Psoas muscle (tissue), 8 donors: ENCODE measurements around the gene LSM4. TPM values are rescaled to one million over a fixed set of nuclear protein-coding genes. Genes with fewer than 3 reads are reported as not detected.

Source experiments
- ATAC-seq, 4 donors: fragments of 200-7000 bp; cut with Tn5 transposase; one replicate each; pipeline ENCODE4 v1.9.1; 2020; ENCODE audit warnings: moderate library complexity in 3 of 4, mild to moderate bottlenecking in 2 of 4
- DNase-seq, 2 donors: peaks; one replicate each; pipeline ENCODE4 v3.0.0-alpha.2; 2020
- H3K27ac ChIP-seq: fragments of 200-600 bp; one replicate; pipeline ENCODE4 v1.8.0; 2022
- H3K27me3 ChIP-seq, 3 donors: fragments of 200-600 bp in 1 of 3; one replicate each; pipeline versions ENCODE4 v1.6.1 to v1.8.0; 2013 to 2022; ENCODE audit warnings: low read length in 2 of 3, mild to moderate bottlenecking in 2 of 3, moderate library complexity in 1 of 3; ENCODE audit not compliant: insufficient read depth in 3 of 3
- H3K36me3 ChIP-seq, 2 donors: fragments of 200-600 bp in 1 of 2; one replicate each; pipeline versions ENCODE4 v1.6.1 to v1.8.0; 2013 to 2022; ENCODE audit warnings: low read depth in 1 of 2, mild to moderate bottlenecking in 1 of 2, moderate library complexity in 1 of 2; ENCODE audit not compliant: insufficient read depth in 1 of 2
- H3K4me1 ChIP-seq: fragments of 200-600 bp; one replicate; pipeline ENCODE4 v1.8.0; 2022
- H3K4me3 ChIP-seq: fragments of 200-600 bp; one replicate; pipeline ENCODE4 v1.8.0; 2022; ENCODE audit warnings: mild to moderate bottlenecking
- H3K9me3 ChIP-seq: fragments of 200-600 bp; one replicate; pipeline ENCODE4 v1.8.0; 2022
- WGBS, 3 donors: extraction: QIAGEN DNeasy Blood & Tissue Kit; methylation state at CpG; one replicate each; pipeline versions ENCODE4 v1.1.6 to v1.1.7; 2013; 5-methylcytosine and 5-hydroxymethylcytosine counted together
- intact Hi-C, 2 donors: fragments of 100-400 bp; cut with DNase I; formaldehyde crosslinking; loops; one replicate each; pipeline versions ENCODE4 v1.11.0 to v1.14.2; 2022
- polyA plus RNA-seq, 3 donors: library from polyadenylated mRNA; stranded (reverse); fragments of 200-250 nt; gene quantifications; one replicate each; pipeline ENCODE4 v1.2.3, GENCODE V29; 2013
- total RNA-seq, 4 donors: library from RNA; stranded (reverse); fragmentation: NEBNext Ultra II Directional in 2 of 4; extraction: Animal tissue kit (Norgen Biotek cat#: 25700) in 2 of 4; gene quantifications; one replicate each; pipeline versions ENCODE4 v1.2.1 to v1.2.4, GENCODE V29; 2021 to 2023
- TF ChIP-seq, protein P1 (sequence below): fragments of 200-600 bp; IDR thresholded peaks from one replicate; pipeline ENCODE4 v1.8.0; 2022; ENCODE audit warnings: antibody characterized with exemption
- donor health status: healthy with polysubstance abuse.
- donor health status: DM: no; HTN: no; CAD: no; lungs with moderate emphysema.
- donor health status: Bipolar disorder and iron deficiency.
- donor health status: healthy.
- donor health status: DM: yes; HTN: yes; CAD: no.
- donor health status: DM: no; HTN: no; CAD: no.
- donor health status: DM: no; HTN: no; CAD: no.
- donor health status: DM: yes; HTN: yes; CAD: no.

The LSM4 gene
- total and polyA plus RNA-seq, 7 donors, result 87.9 to 215 (median 132) TPM

DNA sequence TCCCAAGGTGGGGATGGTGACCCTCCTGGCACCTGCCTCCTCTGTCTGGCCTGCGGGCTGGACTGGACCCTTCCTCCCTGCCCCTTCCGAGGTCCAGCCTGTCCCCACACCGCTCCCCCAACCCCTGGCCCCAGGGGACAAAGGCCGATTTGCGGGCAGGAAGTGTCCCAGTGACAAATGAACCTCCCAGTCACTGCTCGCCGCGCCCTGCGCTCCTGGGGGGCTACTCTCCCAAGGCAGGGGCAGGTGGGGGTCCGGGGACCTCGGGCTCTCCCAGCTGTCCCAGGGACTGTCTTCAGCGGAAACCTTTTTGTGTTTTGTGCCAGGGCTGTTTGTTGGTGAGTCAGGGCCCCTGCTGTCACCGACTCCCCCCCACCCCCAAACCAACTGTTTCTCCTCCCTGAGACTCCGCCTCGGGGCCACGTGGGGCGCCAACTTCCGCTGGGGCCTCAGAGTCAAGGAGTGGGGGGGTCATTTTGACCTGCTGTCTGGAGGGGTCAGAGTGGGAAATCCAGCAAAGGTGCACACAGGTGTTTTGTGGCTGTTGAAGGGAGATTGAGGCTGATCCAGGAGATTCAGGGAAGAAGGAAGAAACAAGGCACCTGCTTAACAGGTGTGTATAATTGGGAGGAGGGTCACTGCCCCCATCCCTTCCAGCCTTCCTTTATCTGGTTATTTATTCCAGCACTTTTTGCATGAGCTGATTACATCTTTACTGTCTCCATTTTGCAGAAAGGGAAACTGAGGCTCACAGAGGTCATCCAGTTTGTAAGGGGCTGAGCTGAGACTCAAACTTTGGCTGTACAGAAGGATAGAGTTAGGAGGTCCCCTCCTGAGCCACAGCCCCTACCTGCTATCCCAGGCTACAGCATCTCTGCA, 18.4 kb upstream of the LSM4 start:
- TF ChIP-seq, protein P1, sequence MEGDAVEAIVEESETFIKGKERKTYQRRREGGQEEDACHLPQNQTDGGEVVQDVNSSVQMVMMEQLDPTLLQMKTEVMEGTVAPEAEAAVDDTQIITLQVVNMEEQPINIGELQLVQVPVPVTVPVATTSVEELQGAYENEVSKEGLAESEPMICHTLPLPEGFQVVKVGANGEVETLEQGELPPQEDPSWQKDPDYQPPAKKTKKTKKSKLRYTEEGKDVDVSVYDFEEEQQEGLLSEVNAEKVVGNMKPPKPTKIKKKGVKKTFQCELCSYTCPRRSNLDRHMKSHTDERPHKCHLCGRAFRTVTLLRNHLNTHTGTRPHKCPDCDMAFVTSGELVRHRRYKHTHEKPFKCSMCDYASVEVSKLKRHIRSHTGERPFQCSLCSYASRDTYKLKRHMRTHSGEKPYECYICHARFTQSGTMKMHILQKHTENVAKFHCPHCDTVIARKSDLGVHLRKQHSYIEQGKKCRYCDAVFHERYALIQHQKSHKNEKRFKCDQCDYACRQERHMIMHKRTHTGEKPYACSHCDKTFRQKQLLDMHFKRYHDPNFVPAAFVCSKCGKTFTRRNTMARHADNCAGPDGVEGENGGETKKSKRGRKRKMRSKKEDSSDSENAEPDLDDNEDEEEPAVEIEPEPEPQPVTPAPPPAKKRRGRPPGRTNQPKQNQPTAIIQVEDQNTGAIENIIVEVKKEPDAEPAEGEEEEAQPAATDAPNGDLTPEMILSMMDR, result no peak
- Histone ChIP-seq H3K36me3 (peaks cover 0 to 24% of the 10 kb centered on the region in 2 donors), H3K27ac (peak overlapping the region; percentile 91), H3K4me3 (peak overlapping the region; percentile 90), H3K9me3 (no peaks in the 10 kb centered on the region), H3K4me1 (peaks cover 11% of the 10 kb centered on the region), H3K27me3 (no peaks in the 10 kb centered on the region)
- DNase-seq, result peak; percentile 69 to 84
- ATAC-seq, result peak; percentile 66 to 75 (median 71)
- intact Hi-C loops, result no loop called here
- 3 to 9% (median 5%) methylated on average over 17 to 18 of the region's 18 CpGs for WGBS, 3 donors

DNA sequence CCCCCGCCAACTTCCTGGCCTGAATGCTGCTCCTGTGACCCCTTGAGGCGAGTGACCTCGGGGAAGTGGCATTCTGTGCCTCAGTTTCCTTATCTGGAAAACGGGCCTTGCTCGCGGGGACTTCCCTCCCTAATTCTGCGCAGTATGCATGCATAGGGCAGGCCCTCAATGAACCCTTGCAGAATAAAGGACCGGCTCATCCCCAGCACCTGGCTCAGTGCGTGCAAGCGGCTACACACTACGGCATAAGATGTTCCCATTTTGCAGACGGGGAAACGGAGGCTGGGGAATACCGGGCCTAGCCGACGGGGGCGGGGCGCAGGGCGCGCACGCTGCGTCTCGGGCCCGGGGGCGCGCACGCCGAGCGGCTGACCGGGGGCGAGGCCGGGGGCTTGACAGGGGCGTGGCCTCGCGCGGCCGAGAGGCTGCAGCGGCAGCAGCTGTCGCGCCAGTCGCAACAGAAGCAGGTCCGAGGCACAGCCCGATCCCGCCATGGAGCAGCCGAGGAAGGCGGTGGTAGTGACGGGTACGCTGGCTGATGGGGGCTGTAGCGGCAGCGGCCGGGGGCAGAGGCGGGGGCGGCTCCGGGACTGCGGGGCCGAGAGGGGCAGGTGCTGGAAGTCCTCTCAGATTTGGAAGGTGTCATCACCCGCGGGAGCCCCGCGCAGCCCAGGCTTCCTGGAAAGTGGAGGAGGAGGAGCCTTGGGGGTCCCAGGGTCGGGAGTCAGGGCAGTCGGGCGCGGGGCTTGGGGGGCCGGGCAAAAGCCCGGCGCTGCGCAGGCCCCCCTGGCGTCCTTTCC, 17.5 kb upstream of the LSM4 start, which contains the start of gene PGPEP1:
Gene PGPEP1, plus strand, starts transcription at position 409 of the 800 bp plus-strand sequence. Its CDS starts 84 bp downstream, at position 493.
- intact Hi-C loops, result no loop called here
- Histone ChIP-seq H3K4me1 (peaks cover 11% of the 10 kb centered on the region), H3K27ac (peak within 1 kb of the TSS; percentile 91), H3K36me3 (peaks cover 0 to 16% of the 10 kb centered on the region in 2 donors), H3K9me3 (no peaks in the 10 kb centered on the region), H3K27me3 (no peaks in the 10 kb centered on the region), H3K4me3 (peak within 1 kb of the TSS; percentile 90)
- ATAC-seq (peak; percentile 75 to 85 (median 80)), DNase-seq (peak; percentile 77 to 84)
- 4 to 8% (median 5%) methylated on average over 56 to 69 of the region's 69 CpGs for WGBS, 3 donors
- TF ChIP-seq, protein P1, result no peak

DNA sequence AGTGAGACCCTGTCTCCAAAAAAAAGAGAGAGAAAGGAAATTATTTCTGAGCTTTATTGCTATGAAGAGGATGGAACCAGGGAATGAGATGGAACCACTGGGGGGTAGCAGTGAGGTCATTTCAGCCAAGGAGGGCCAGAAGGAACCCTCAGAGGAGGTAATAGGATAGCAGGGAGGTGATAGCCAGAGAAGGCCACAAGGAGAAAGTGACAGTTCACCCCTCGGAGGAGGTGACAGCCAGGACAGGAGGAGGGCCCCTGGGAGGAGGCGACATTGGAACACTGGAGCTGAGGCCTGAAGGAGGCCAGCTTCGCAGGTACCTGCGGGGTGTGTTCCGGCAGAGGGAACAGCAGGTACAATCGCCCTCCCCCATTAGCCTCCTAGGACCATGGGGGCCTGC, 16.8 kb upstream of the LSM4 start:
- DNase-seq (no peak), ATAC-seq (peak in 2 of 4 donors; percentile 18 to 21)
- Histone ChIP-seq H3K27ac (peak overlapping the region; percentile 91), H3K4me1 (peaks cover 11% of the 10 kb centered on the region), H3K36me3 (peaks cover 0 to 14% of the 10 kb centered on the region in 2 donors), H3K27me3 (no peaks in the 10 kb centered on the region), H3K9me3 (no peaks in the 10 kb centered on the region), H3K4me3 (peak overlapping the region; percentile 90)
- 28 to 51% (median 38%) methylated on average over 6 of the region's 6 CpGs for WGBS, 3 donors
- TF ChIP-seq, protein P1, result peak; percentile 17
- intact Hi-C loops, result no loop called here

DNA sequence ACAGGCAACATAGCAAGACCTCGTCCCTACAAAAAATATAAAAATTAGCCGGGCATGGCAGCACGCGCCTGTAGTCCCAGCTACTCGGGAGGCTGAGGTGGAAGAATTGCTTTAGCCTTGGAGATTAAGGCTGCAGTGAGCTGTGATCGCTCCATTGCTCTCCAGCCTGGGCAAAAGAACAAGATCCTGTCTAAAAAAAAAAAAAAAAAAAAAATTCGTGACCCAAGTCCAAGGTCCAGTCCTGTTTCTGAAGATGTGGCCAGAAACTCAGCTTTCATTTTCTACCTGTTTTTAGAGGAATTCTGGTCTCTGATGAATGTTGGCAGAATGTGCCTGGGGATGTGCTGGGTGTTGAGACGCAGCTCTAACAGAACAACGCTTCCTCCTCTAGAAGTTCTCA, 15.7 kb upstream of the LSM4 start:
- intact Hi-C loops, result no loop called here
- DNase-seq (no peak), ATAC-seq (no peak)
- TF ChIP-seq, protein P1, result no peak
- Histone ChIP-seq H3K27me3 (no peaks in the 10 kb centered on the region), H3K27ac (peak overlapping the region; percentile 62), H3K9me3 (no peaks in the 10 kb centered on the region), H3K4me3 (no peak overlapping the region), H3K36me3 (peaks cover 0 to 8% of the 10 kb centered on the region in 2 donors), H3K4me1 (peaks cover 11% of the 10 kb centered on the region)
- WGBS, 3 donors, result 34 to 46% (median 40%) methylated on average over 9 of the region's 9 CpGs
